ENCODE results near the gene ATG101. TPM values are rescaled to one million over a fixed set of nuclear protein-coding genes. Genes with fewer than 3 reads are reported as not detected.
A peak's percentile ranks its signal among the peaks of the same experiment; 100 is the strongest.

ATG101 gene
- total and polyA plus RNA-seq, 2 of the 8 experiments (the other 6 are each of a cell fraction or from before 2014, with no cell fraction given) = 49.8 to 55.9 TPM

GRCh38 chr12:52070185-52070925, 577 bp downstream of the ATG101 start:
- Histone ChIP-seq H4K5ac (ENCODE audit: insufficient read length, low read depth, low read length) (no peak overlapping the region), H3K4me2 (ENCODE audit: insufficient read depth in 1 of 2, low read depth in 2 of 2, low read length in 2 of 2) (peak overlapping the region; percentile 81 to 88), H3K27me3 (replicated peaks in 1 of 4; ENCODE audit: control insufficient read depth in 3 of 4, extremely low read depth in 1 of 4, insufficient read depth in 3 of 4, low read length in 3 of 4) (no peaks in the 10 kb centered on the region; a peak in 2 of 7 replicates), H3K4me1 (replicated peaks in 1 of 4; ENCODE audit: control insufficient read depth in 3 of 4, insufficient read depth in 4 of 4, low read length in 3 of 4) (peaks cover 0 to 12% (median 3%) of the 10 kb centered on the region in 4 experiments; a peak in 4 of 7 replicates), H2BK15ac (ENCODE audit: low read length) (no peak overlapping the region), H3K79me1 (ENCODE audit: low read depth, low read length) (peaks cover 13% of the 10 kb centered on the region), H3K23ac (ENCODE audit: insufficient read length) (no peak overlapping the region), H3K27ac (ENCODE audit: low read depth, low read length) (peak overlapping the region; percentile 99), H3K36me3 (ENCODE audit: control insufficient read depth in 2 of 4, insufficient read depth in 4 of 4, low read length in 3 of 4) (peaks cover 0 to 19% (median 10%) of the 10 kb centered on the region in 4 experiments; a peak in 5 of 8 replicates), H2BK12ac (ENCODE audit: low read depth, low read length) (peak overlapping the region; percentile 100; the same call in 1 of the 2 replicates), H3K4ac (replicated peaks; ENCODE audit: insufficient read length, low read depth, low read length) (no peak overlapping the region), H2AK5ac (ENCODE audit: low read depth, low read length) (0 out of 2 replicates have a peak overlapping the region, but pooled peaks have one; percentile 16), H4K20me1 (replicated peaks in 1 of 2; ENCODE audit: control insufficient read depth in 1 of 2, insufficient read depth in 2 of 2, low read length in 2 of 2) (peaks cover 0 to 24% of the 10 kb centered on the region in 2 experiments), H2BK120ac (replicated peaks; ENCODE audit: low read depth, low read length) (no peak overlapping the region), H3K23me2 (ENCODE audit: low read depth, low read length) (peaks cover 13% of the 10 kb centered on the region), H4K8ac (ENCODE audit: extremely low read depth, insufficient read depth, low read length) (peak overlapping the region; percentile 99; the same call in 1 of the 2 replicates), H3K9me3 (ENCODE audit: insufficient read depth in 2 of 2, low read depth in 1 of 2, low read length in 1 of 2) (no peaks in the 10 kb centered on the region; a peak in 1 of 4 replicates), H2BK20ac (ENCODE audit: low read length) (no peak overlapping the region), H3K18ac (ENCODE audit: extremely low read depth, low read length) (no peak overlapping the region), H3K4me3 (ENCODE audit: extremely low read depth in 1 of 4, insufficient read depth in 2 of 4, low read depth in 3 of 4, low read length in 4 of 4) (peak overlapping the region; percentile 89 to 97 (median 95)), H3K14ac (ENCODE audit: insufficient read length) (no peak overlapping the region), H4K91ac (replicated peaks; ENCODE audit: insufficient read length, low read length) (peak overlapping the region; percentile 47), H3K9ac (replicated peaks in 1 of 4; ENCODE audit: extremely low read depth in 1 of 4, low read depth in 3 of 4, low read length in 3 of 4) (peak overlapping the region; percentile 88 to 98 (median 94)), H2AFZ (ENCODE audit: low read length) (peak overlapping the region; percentile 7; the same call in 1 of the 2 replicates), H3K79me2 (ENCODE audit: control insufficient read depth in 1 of 2, insufficient read depth in 2 of 2, low read length in 2 of 2) (peaks cover 11 to 38% of the 10 kb centered on the region in 2 experiments), H3K56ac (replicated peaks; ENCODE audit: insufficient read length, low read depth, low read length) (peak overlapping the region; percentile 9), H2BK5ac (ENCODE audit: low read depth, low read length) (peak overlapping the region; percentile 100)
- CTCF ChIA-PET (ENCODE audit: partially characterized antibody) = interaction anchor here (0.6 to 34.1 kb wide), 24 partner anchors 10 to 376 kb away, joined by 3 to 1022 read pairs (median 4); partner anchors contain the start of genes NR4A1 and SMIM41
- WGBS, 2 experiments (ENCODE audit: extremely low coverage in 1 of 2, insufficient coverage in 1 of 2, insufficient read length in 1 of 2, insufficient replicate concordance in 2 of 2, low coverage in 1 of 2, low lambda C conversion rate in 2 of 2, missing lambda C conversion rate in 1 of 2) = 8% methylated on average over 37 of the region's 37 CpGs; no CpG with 5 or more reads in 1 of the 2 experiments
- TF ChIP-seq CHD1 (IDR thresholded peaks at IDR 0.05; ENCODE audit: low read depth, low read length) = no peak
- TF ChIP-seq HDAC2 (IDR thresholded peaks at IDR 0.05; ENCODE audit: borderline replicate concordance in 1 of 2, low read depth in 2 of 2, low read length in 2 of 2) = 0 out of 4 replicates have a peak, but pooled peaks of 1 of the 2 experiments have one; percentile 31
- peak; percentile 72 for TF ChIP-seq SAP30 (IDR thresholded peaks at IDR 0.05; ENCODE audit: insufficient read depth, insufficient replicate concordance, low read length)
- TF ChIP-seq SP1 (IDR thresholded peaks at IDR 0.05; ENCODE audit: low read depth, low read length) = no peak
- DNase-seq (ENCODE audit: low read depth in 1 of 2, low spot score in 2 of 2) = no peak
- FAIRE-seq = no peak
- POLR2A ChIA-PET (ENCODE audit: partially characterized antibody) = interaction anchor here (0.7 to 4.0 kb wide), 16 partner anchors 10 to 55 kb away, joined by 3 to 21 read pairs (median 5); partner anchors contain the start of gene SMIM41

Measured in H1 (cell line).